T-helper 2 cell (primary cell): ENCODE results near the gene ZFYVE26.
"Not testable (repeated sequence)": the region's sequence is repeated elsewhere in the genome, so short reads cannot be mapped to it uniquely, and the experiment has no call there.

Experiments
- DNase-seq, 5 experiments: peaks; one replicate each; pipeline versions ENCODE4 v3.0.0 to v3.0.0-alpha.2; 2012 to 2022
- total RNA-seq, 2 donors: gene quantifications; one replicate each; lab custom pipeline; 2026; lab: John Stamatoyannopoulos, UW

The ZFYVE26 gene
- total RNA-seq: 39.9 to 60.7 reads per million in 2 donors

- peak; percentile 69 to 94 (median 84) for DNase-seq
Observed at GRCh38 chr14:67816326-67817002, at the start of gene ZFYVE26. ZFYVE26 (minus strand) TSS chr14:67816590; CDS start chr14:67815963, 627 bp downstream.

GRCh38 chr14:67863223-67863622 lies 46.8 kb upstream of the ZFYVE26 start:
- no peak for DNase-seq

- DNase-seq: no peak
Observed at GRCh38 chr14:67859169-67859749, 42.9 kb upstream of the ZFYVE26 start.

- no peak for DNase-seq
Observed at GRCh38 chr14:67857778-67858350, 41.5 kb upstream of the ZFYVE26 start.

GRCh38 chr14:67856827-67857226 lies 40.4 kb upstream of the ZFYVE26 start:
- DNase-seq: no peak

- DNase-seq: no peak
Observed at GRCh38 chr14:67853715-67854114, 37.3 kb upstream of the ZFYVE26 start.

GRCh38 chr14:67852926-67853604 lies 36.7 kb upstream of the ZFYVE26 start:
- DNase-seq: no peak

GRCh38 chr14:67851785-67852410 lies 35.5 kb upstream of the ZFYVE26 start:
- no peak for DNase-seq

- no peak for DNase-seq
Observed at GRCh38 chr14:67850066-67850830, 33.9 kb upstream of the ZFYVE26 start.

- no peak for DNase-seq
Observed at GRCh38 chr14:67846029-67846610, 29.7 kb upstream of the ZFYVE26 start.

GRCh38 chr14:67837011-67837624 lies 20.7 kb upstream of the ZFYVE26 start:
- peak in 3 of 5 experiments; percentile 45 to 81 (median 49) for DNase-seq

GRCh38 chr14:67835596-67835995 lies 19.2 kb upstream of the ZFYVE26 start:
- no peak for DNase-seq

GRCh38 chr14:67833403-67833802 lies 17.0 kb upstream of the ZFYVE26 start:
- DNase-seq: no peak

- no peak for DNase-seq
Observed at GRCh38 chr14:67831113-67831512, 14.7 kb upstream of the ZFYVE26 start.

GRCh38 chr14:67821121-67821520 lies 4.7 kb upstream of the ZFYVE26 start:
- no peak for DNase-seq

GRCh38 chr14:67820428-67820971 lies 4.1 kb upstream of the ZFYVE26 start:
- DNase-seq: peak in 1 of 5 experiments; percentile 35

GRCh38 chr14:67819563-67820421 lies 3.4 kb upstream of the ZFYVE26 start, which contains the start of gene RAD51B:
RAD51B (plus strand) TSS chr14:67819779.
- DNase-seq: peak; percentile 63 to 89 (median 78)

- DNase-seq: not testable (repeated sequence)
Observed at GRCh38 chr14:67818476-67818875, 2.1 kb upstream of the ZFYVE26 start.

GRCh38 chr14:67817750-67818438 lies 1.5 kb upstream of the ZFYVE26 start:
- DNase-seq: no peak
